CD14-positive monocyte (primary cell): Measurements from ENCODE around the gene FKBP11. TPM values are rescaled to one million over a fixed set of nuclear protein-coding genes. Genes with fewer than 3 reads are reported as not detected.
A peak's percentile ranks its signal among the peaks of the same experiment; 100 is the strongest.

Experiments
- DNase-seq, 3 donors: peaks; one replicate each; pipeline ENCODE4 v3.0.0-alpha.2; 2011 to 2022
- H2AFZ ChIP-seq: 2 replicates; pipeline ENCODE4 v1.6.0; 2012; ENCODE audit warnings: mild to moderate bottlenecking, low read depth, low read length, inconsistent platforms; ENCODE audit not compliant: insufficient read depth, poor library complexity, severe bottlenecking
- H3K27ac ChIP-seq, 2 donors: 1 replicate in 1 of 2; 2 replicates in 1 of 2; pipeline ENCODE4 v1.5.1; 2012 to 2013; ENCODE audit warnings: low read length in 2 of 2, control low read depth in 1 of 2, inconsistent platforms in 1 of 2, low read depth in 1 of 2, mild to moderate bottlenecking in 1 of 2
- H3K27me3 ChIP-seq, 2 donors: one replicate each; pipeline versions ENCODE4 v1.6.0 to v1.6.1; 2011 to 2013; ENCODE audit warnings: low read length in 2 of 2; ENCODE audit not compliant: control insufficient read depth in 2 of 2, insufficient read depth in 2 of 2
- H3K36me3 ChIP-seq, 2 donors: replicated peaks in 1 of 2; 1 replicate in 1 of 2; 2 replicates in 1 of 2; pipeline versions ENCODE4 v1.5.1 to v1.6.1; 2012 to 2013; ENCODE audit warnings: low read length in 2 of 2, control low read depth in 1 of 2, inconsistent platforms in 1 of 2, mild to moderate bottlenecking in 1 of 2; ENCODE audit not compliant: insufficient read depth in 2 of 2, control insufficient read depth in 1 of 2
- H3K4me1 ChIP-seq, 2 donors: 1 replicate in 1 of 2; 2 replicates in 1 of 2; pipeline versions ENCODE4 v1.5.1 to v1.6.1; 2012 to 2013; ENCODE audit warnings: low read length in 2 of 2, control low read depth in 1 of 2, inconsistent platforms in 1 of 2, mild to moderate bottlenecking in 1 of 2, moderate library complexity in 1 of 2; ENCODE audit not compliant: insufficient read depth in 2 of 2, control insufficient read depth in 1 of 2
- H3K4me2 ChIP-seq: replicated peaks from 2 replicates; pipeline ENCODE3; 2012; ENCODE audit warnings: low read length, moderate library complexity, mild to moderate bottlenecking; ENCODE audit not compliant: poor library complexity, severe bottlenecking; ENCODE audit errors: extremely low read depth
- H3K4me3 ChIP-seq, 3 experiments: fragments of 200-600 bp in 1 of 3; sonication (generic) in 1 of 3; replicated peaks in 1 of 3; 1 replicate in 2 of 3; 2 replicates in 1 of 3; pipeline ENCODE4 v1.5.1; 2011 to 2013; ENCODE audit warnings: low read length in 3 of 3, mild to moderate bottlenecking in 3 of 3, control low read depth in 2 of 3, low read depth in 2 of 3, inconsistent platforms in 1 of 3, moderate library complexity in 1 of 3
- H3K79me2 ChIP-seq: 2 replicates; pipeline ENCODE4 v1.6.0; 2012; ENCODE audit warnings: mild to moderate bottlenecking, control low read depth, inconsistent platforms, low read length, moderate library complexity; ENCODE audit not compliant: insufficient read depth
- H3K9ac ChIP-seq: 2 replicates; pipeline ENCODE4 v1.6.0; 2017; ENCODE audit warnings: low read length, mild to moderate bottlenecking; ENCODE audit not compliant: insufficient read depth, poor library complexity, severe bottlenecking
- H3K9me3 ChIP-seq, 2 donors: replicated peaks in 1 of 2; 1 replicate in 1 of 2; 2 replicates in 1 of 2; pipeline versions ENCODE4 v1.5.1 to v1.6.1; 2012 to 2013; ENCODE audit warnings: low read length in 2 of 2, control low read depth in 1 of 2; ENCODE audit not compliant: control insufficient read depth in 1 of 2, insufficient read depth in 1 of 2
- H4K20me1 ChIP-seq: 2 replicates; pipeline ENCODE4 v1.6.0; 2012; ENCODE audit warnings: mild to moderate bottlenecking, low read length, control low read depth, moderate library complexity; ENCODE audit not compliant: insufficient read depth
- H3K27ac Mint-ChIP-seq, 7 donors: one replicate each; pipeline ENCODE4 v1.8.0; 2020; ENCODE audit warnings: mild to moderate bottlenecking in 7 of 7, mixed read lengths in 7 of 7, moderate library complexity in 6 of 7, inconsistent platforms in 2 of 7
- H3K27me3 Mint-ChIP-seq, 3 donors: one replicate each; pipeline ENCODE4 v1.8.0; 2021 to 2022; ENCODE audit warnings: low read depth in 3 of 3, mild to moderate bottlenecking in 3 of 3, mixed read lengths in 3 of 3, moderate library complexity in 3 of 3, inconsistent platforms in 1 of 3
- H3K36me3 Mint-ChIP-seq, 2 donors: one replicate each; pipeline ENCODE4 v1.8.0; 2020; ENCODE audit warnings: mixed read lengths in 2 of 2, inconsistent platforms in 1 of 2, mild to moderate bottlenecking in 1 of 2
- H3K4me1 Mint-ChIP-seq: one replicate; pipeline ENCODE4 v1.8.0; 2020; ENCODE audit warnings: mild to moderate bottlenecking, mixed read lengths
- H3K4me3 Mint-ChIP-seq, 2 donors: one replicate each; pipeline ENCODE4 v1.8.0; 2020; ENCODE audit warnings: mild to moderate bottlenecking in 2 of 2, mixed read lengths in 2 of 2, moderate library complexity in 1 of 2
- H3K9me3 Mint-ChIP-seq, 7 donors: one replicate each; pipeline ENCODE4 v1.8.0; 2020 to 2022; ENCODE audit warnings: mixed read lengths in 7 of 7, mild to moderate bottlenecking in 6 of 7, moderate library complexity in 6 of 7, inconsistent platforms in 2 of 7
- WGBS: methylation state at CpG from one replicate; pipeline ENCODE4 v1.1.5; 2013; ENCODE audit warnings: missing lambda C conversion rate; ENCODE audit not compliant: insufficient coverage; 5-methylcytosine and 5-hydroxymethylcytosine counted together
- intact Hi-C, 2 donors: fragments of 100-400 bp; cut with micrococcal nuclease; formaldehyde crosslinking; loops; one replicate each; pipeline versions ENCODE4 v1.15.0 to v1.15.1; 2023
- polyA plus RNA-seq, 3 donors: library from polyadenylated mRNA; depleted of rRNA in 1 of 3; unstranded in 2 of 3; stranded (reverse) in 1 of 3; fragments of 300-500 nt in 2 of 3; fragments of >200 nt in 1 of 3; fragmentation: Illumina TruSeq in 2 of 3; gene quantifications; 1 replicate in 2 of 3; 2 replicates in 1 of 3; pipeline ENCODE4 v1.2.3, GENCODE V29; 2012 to 2021
- TF ChIP-seq, protein P1 (sequence below): fragments of 200-600 bp; IDR thresholded peaks from one replicate; pipeline ENCODE4 v1.8.0; 2022; ENCODE audit warnings: antibody characterized with exemption, mild to moderate bottlenecking

The FKBP11 gene
- polyA plus RNA-seq, 3 donors = 1.5 to 15.2 (median 2.2) TPM

DNA sequence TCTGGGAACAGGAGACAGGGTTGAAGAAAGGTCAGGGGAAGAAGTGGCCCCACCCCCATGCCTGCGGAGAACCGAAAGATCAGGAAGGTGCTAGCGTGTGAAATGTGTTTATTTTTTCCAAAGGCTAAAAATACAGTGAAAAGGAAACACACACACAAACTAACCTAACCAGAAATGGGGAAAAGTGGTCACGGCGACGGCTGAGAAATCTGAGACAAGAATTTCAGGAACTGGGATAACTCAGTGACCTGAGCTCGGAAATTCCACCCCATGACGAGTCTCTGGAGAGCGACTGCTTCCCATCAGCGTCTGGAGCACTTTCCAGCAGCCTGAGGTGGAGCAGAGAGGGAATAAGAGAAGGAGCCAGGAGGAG is 43.0 kb downstream of the FKBP11 start:
- Mint-ChIP-seq H3K9me3 (peaks cover 0 to 3% (median 0%) of the 10 kb centered on the region in 7 donors), H3K27ac (no peak overlapping the region), H3K27me3 (peaks cover 22 to 44% (median 28%) of the 10 kb centered on the region in 3 donors), H3K36me3 (no peaks in the 10 kb centered on the region), H3K4me1 (peaks cover 6% of the 10 kb centered on the region), H3K4me3 (peak overlapping the region in 1 of 2 donors; percentile 71)
- 21% methylated on average over 4 of the region's 10 CpGs for WGBS
- DNase-seq = peak in 1 of 3 donors; percentile 64
- H3K79me2 ChIP-seq = no peaks in the 10 kb centered on the region
- no peaks in the 10 kb centered on the region for H3K4me1 ChIP-seq
- intact Hi-C loops = no loop called here
- no peak overlapping the region for H3K9ac ChIP-seq
- H3K27ac ChIP-seq = no peak overlapping the region
- H2AFZ ChIP-seq = no peak overlapping the region
- peaks cover 16 to 23% of the 10 kb centered on the region in 2 donors for H3K27me3 ChIP-seq
- no peaks in the 10 kb centered on the region for H3K36me3 ChIP-seq
- no peaks in the 10 kb centered on the region for H4K20me1 ChIP-seq
- no peak overlapping the region for H3K4me3 ChIP-seq
- H3K4me2 ChIP-seq = peak overlapping the region; percentile 16
- no peaks in the 10 kb centered on the region for H3K9me3 ChIP-seq
- TF ChIP-seq, protein P1, sequence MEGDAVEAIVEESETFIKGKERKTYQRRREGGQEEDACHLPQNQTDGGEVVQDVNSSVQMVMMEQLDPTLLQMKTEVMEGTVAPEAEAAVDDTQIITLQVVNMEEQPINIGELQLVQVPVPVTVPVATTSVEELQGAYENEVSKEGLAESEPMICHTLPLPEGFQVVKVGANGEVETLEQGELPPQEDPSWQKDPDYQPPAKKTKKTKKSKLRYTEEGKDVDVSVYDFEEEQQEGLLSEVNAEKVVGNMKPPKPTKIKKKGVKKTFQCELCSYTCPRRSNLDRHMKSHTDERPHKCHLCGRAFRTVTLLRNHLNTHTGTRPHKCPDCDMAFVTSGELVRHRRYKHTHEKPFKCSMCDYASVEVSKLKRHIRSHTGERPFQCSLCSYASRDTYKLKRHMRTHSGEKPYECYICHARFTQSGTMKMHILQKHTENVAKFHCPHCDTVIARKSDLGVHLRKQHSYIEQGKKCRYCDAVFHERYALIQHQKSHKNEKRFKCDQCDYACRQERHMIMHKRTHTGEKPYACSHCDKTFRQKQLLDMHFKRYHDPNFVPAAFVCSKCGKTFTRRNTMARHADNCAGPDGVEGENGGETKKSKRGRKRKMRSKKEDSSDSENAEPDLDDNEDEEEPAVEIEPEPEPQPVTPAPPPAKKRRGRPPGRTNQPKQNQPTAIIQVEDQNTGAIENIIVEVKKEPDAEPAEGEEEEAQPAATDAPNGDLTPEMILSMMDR = no peak

DNA sequence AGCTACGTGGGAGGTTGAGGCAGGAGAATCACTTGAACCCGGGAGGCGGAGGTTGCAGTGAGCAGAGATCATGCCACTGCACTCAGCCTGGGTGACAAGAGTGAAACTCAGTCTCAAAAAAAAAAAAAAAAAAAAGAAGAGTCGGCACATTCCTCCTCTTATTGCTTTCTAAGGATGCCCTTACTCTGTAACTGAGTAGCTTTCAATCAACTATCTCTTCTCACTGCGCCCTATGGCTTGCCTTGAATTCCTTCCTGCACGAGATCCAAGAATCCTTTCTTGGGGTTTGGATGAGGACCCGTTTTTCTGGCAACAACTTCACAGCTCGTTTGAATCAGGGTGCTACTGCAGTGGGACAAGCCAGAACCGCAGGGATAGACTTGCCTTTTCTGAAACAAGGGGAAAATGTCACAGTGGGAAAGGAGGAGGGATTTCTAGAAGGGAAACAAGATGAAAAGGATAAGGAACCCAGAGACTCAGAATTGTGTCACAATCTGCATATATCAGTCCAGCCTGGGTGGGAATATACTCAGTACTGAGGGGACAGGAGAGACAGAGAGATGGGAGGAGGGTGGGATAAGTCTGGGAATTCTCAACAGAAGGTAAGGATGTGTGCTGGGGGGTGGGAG is 43.5 kb downstream of the FKBP11 start:
- H3K27ac ChIP-seq = no peak overlapping the region
- peaks cover 19 to 44% (median 26%) of the 10 kb centered on the region in 3 donors for H3K27me3 Mint-ChIP-seq
- WGBS = 70% methylated on average over 4 of the region's 9 CpGs
- H3K36me3 ChIP-seq = no peaks in the 10 kb centered on the region
- H3K4me3 Mint-ChIP-seq = peak overlapping the region in 1 of 2 donors; percentile 71
- H3K9me3 ChIP-seq = no peaks in the 10 kb centered on the region
- H3K4me2 ChIP-seq = peak overlapping the region; percentile 16
- H3K9ac ChIP-seq = no peak overlapping the region
- H3K27me3 ChIP-seq = peaks cover 16 to 23% of the 10 kb centered on the region in 2 donors
- no peak for DNase-seq
- H3K36me3 Mint-ChIP-seq = no peaks in the 10 kb centered on the region
- intact Hi-C loops = no loop called here
- H3K4me3 ChIP-seq = no peak overlapping the region
- peaks cover 6% of the 10 kb centered on the region for H3K4me1 Mint-ChIP-seq
- H3K79me2 ChIP-seq = no peaks in the 10 kb centered on the region
- H4K20me1 ChIP-seq = no peaks in the 10 kb centered on the region
- no peak overlapping the region for H2AFZ ChIP-seq
- no peaks in the 10 kb centered on the region for H3K4me1 ChIP-seq
- peaks cover 0 to 3% (median 0%) of the 10 kb centered on the region in 7 donors for H3K9me3 Mint-ChIP-seq
- H3K27ac Mint-ChIP-seq = no peak overlapping the region
- TF ChIP-seq, protein P1 = no peak
